ENCODE measurements around the gene SPON1.

The SPON1 gene

GRCh38 chr11:13944016-13944415, 18.5 kb upstream of the SPON1 start:
- no peaks in the 10 kb centered on the region for H3K9me2 ChIP-seq (replicated peaks; ENCODE audit: insufficient read depth, low read length)
- no peaks in the 10 kb centered on the region for H3F3A ChIP-seq (ENCODE audit: insufficient read depth)
- H3K4me2 ChIP-seq (ENCODE audit: low read depth, low read length, poor library complexity, severe bottlenecking), result no peak overlapping the region
- TF ChIP-seq CTCF (IDR thresholded peaks at IDR 0.05; ENCODE audit: insufficient read depth, low read length, poor library complexity, severe bottlenecking), result no peak
- H3K9ac ChIP-seq (ENCODE audit: low read length), result no peak overlapping the region
- no peaks in the 10 kb centered on the region for H3K27me3 ChIP-seq (ENCODE audit: low read length)
- H3K27ac ChIP-seq (ENCODE audit: low read depth, low read length), result no peak overlapping the region
- no peaks in the 10 kb centered on the region for H3K36me3 ChIP-seq (ENCODE audit: low read length)
- H4K20me1 ChIP-seq (ENCODE audit: low read depth, low read length), result no peaks in the 10 kb centered on the region
- no peaks in the 10 kb centered on the region for H3K9me3 ChIP-seq (ENCODE audit: insufficient read depth, low read length)
- H3K79me2 ChIP-seq (ENCODE audit: insufficient read depth, low read length), result no peaks in the 10 kb centered on the region
- no peak overlapping the region for H2AFZ ChIP-seq (ENCODE audit: low read depth, low read length, severe bottlenecking)
- H3K4me3 ChIP-seq (ENCODE audit: insufficient read depth, low read length, poor library complexity, severe bottlenecking), result no peak overlapping the region

- H3K36me3 ChIP-seq (ENCODE audit: low read length), result no peaks in the 10 kb centered on the region
- H3K27ac ChIP-seq (ENCODE audit: low read depth, low read length), result no peak overlapping the region
- H3K4me3 ChIP-seq (ENCODE audit: insufficient read depth, low read length, poor library complexity, severe bottlenecking), result no peak overlapping the region
- no peak overlapping the region for H3K4me2 ChIP-seq (ENCODE audit: low read depth, low read length, poor library complexity, severe bottlenecking)
- no peaks in the 10 kb centered on the region for H3K27me3 ChIP-seq (ENCODE audit: low read length)
- no peaks in the 10 kb centered on the region for H4K20me1 ChIP-seq (ENCODE audit: low read depth, low read length)
- no peak overlapping the region for H2AFZ ChIP-seq (ENCODE audit: low read depth, low read length, severe bottlenecking)
- H3F3A ChIP-seq (ENCODE audit: insufficient read depth), result no peaks in the 10 kb centered on the region
- H3K9me2 ChIP-seq (replicated peaks; ENCODE audit: insufficient read depth, low read length), result no peaks in the 10 kb centered on the region
- TF ChIP-seq EZH2phosphoT487 (conservative IDR thresholded peaks at IDR 0.05; ENCODE audit: low read length) (no peak), CTCF (IDR thresholded peaks at IDR 0.05; ENCODE audit: insufficient read depth, low read length, poor library complexity, severe bottlenecking) (no peak)
- no peaks in the 10 kb centered on the region for H3K79me2 ChIP-seq (ENCODE audit: insufficient read depth, low read length)
- no peak overlapping the region for H3K9ac ChIP-seq (ENCODE audit: low read length)
- no peaks in the 10 kb centered on the region for H3K9me3 ChIP-seq (ENCODE audit: insufficient read depth, low read length)
Observed at GRCh38 chr11:13944911-13945425, 17.6 kb upstream of the SPON1 start.

GRCh38 chr11:13947379-13947778, 15.1 kb upstream of the SPON1 start:
- H4K20me1 ChIP-seq (ENCODE audit: low read depth, low read length), result no peaks in the 10 kb centered on the region
- H3K4me2 ChIP-seq (ENCODE audit: low read depth, low read length, poor library complexity, severe bottlenecking), result no peak overlapping the region
- TF ChIP-seq CTCF (IDR thresholded peaks at IDR 0.05; ENCODE audit: insufficient read depth, low read length, poor library complexity, severe bottlenecking), result no peak
- no peak for TF ChIP-seq EZH2phosphoT487 (conservative IDR thresholded peaks at IDR 0.05; ENCODE audit: low read length)
- no peaks in the 10 kb centered on the region for H3K9me3 ChIP-seq (ENCODE audit: insufficient read depth, low read length)
- H3K79me2 ChIP-seq (ENCODE audit: insufficient read depth, low read length), result no peaks in the 10 kb centered on the region
- H3K4me3 ChIP-seq (ENCODE audit: insufficient read depth, low read length, poor library complexity, severe bottlenecking), result no peak overlapping the region
- no peaks in the 10 kb centered on the region for H3F3A ChIP-seq (ENCODE audit: insufficient read depth)
- H3K9ac ChIP-seq (ENCODE audit: low read length), result no peak overlapping the region
- H3K9me2 ChIP-seq (replicated peaks; ENCODE audit: insufficient read depth, low read length), result no peaks in the 10 kb centered on the region
- no peaks in the 10 kb centered on the region for H3K27me3 ChIP-seq (ENCODE audit: low read length)
- no peaks in the 10 kb centered on the region for H3K36me3 ChIP-seq (ENCODE audit: low read length)
- no peak overlapping the region for H2AFZ ChIP-seq (ENCODE audit: low read depth, low read length, severe bottlenecking)
- H3K27ac ChIP-seq (ENCODE audit: low read depth, low read length), result no peak overlapping the region
